GM12875 (cell line): Measurements from ENCODE around the gene ZFYVE19.

ENCODE experiments used
- H3K4me3 ChIP-seq: one replicate; pipeline ENCODE4 v1.5.1; 2011; ENCODE audit warnings: low read depth, low read length, control low read depth
- CTCF ChIP-seq: IDR thresholded peaks from 2 replicates; pipeline ENCODE4 v1.5.1; 2011; ENCODE audit warnings: low read depth, mild to moderate bottlenecking, control low read depth, inconsistent platforms, low read length, moderate library complexity, borderline replicate concordance; ENCODE audit not compliant: insufficient read depth

The ZFYVE19 gene

GRCh38 chr15:40772014-40772413 is 34.9 kb upstream of the ZFYVE19 start:
- TF ChIP-seq CTCF = no peak
- no peak overlapping the region for H3K4me3 ChIP-seq

- no peak overlapping the region for H3K4me3 ChIP-seq
- no peak for TF ChIP-seq CTCF
These were observed 33.4 kb upstream of the ZFYVE19 start for GRCh38 chr15:40773496-40773895.

GRCh38 chr15:40773902-40774301 is 33.0 kb upstream of the ZFYVE19 start:
- no peak overlapping the region for H3K4me3 ChIP-seq
- TF ChIP-seq CTCF = no peak

- no peak overlapping the region for H3K4me3 ChIP-seq
- no peak for TF ChIP-seq CTCF
These were observed 31.9 kb upstream of the ZFYVE19 start for GRCh38 chr15:40775007-40775406.

- no peak overlapping the region for H3K4me3 ChIP-seq
- TF ChIP-seq CTCF = no peak
These were observed 31.0 kb upstream of the ZFYVE19 start for GRCh38 chr15:40775740-40776536.

GRCh38 chr15:40776537-40777141 is 30.2 kb upstream of the ZFYVE19 start:
- TF ChIP-seq CTCF = no peak
- no peak overlapping the region for H3K4me3 ChIP-seq
